Measurements from ENCODE around the gene GPR78.

GRCh38 chr4:8542776-8543525 lies 37.2 kb upstream of the GPR78 start:
- TF ChIP-seq EZH2 (IDR thresholded peaks at IDR 0.05; ENCODE audit: low read length, missing control alignments) (no peak), CTCF (conservative IDR thresholded peaks at IDR 0.05 in 1 of 2, IDR thresholded peaks at IDR 0.05 in 1 of 2; ENCODE audit: low read depth in 1 of 2, low read length in 2 of 2) (no peak)

Measured in fibroblast of lung (primary cell).